GM19455 (cell line): Measurements from ENCODE around the gene ELF1.
"Not testable (repeated sequence)": the region's sequence is repeated elsewhere in the genome, so short reads cannot be mapped to it uniquely, and the experiment has no call there.

Experiments
- ATAC-seq: cut with Tn5 transposase; IDR thresholded peaks from one replicate; pipeline ENCODE4 v1.9.1; 2021; ENCODE audit not compliant: unreplicated experiment

ELF1 gene

GRCh38 chr13:40895227-40896184 is 123.6 kb downstream of the ELF1 start:
- ATAC-seq = no peak

DNA sequence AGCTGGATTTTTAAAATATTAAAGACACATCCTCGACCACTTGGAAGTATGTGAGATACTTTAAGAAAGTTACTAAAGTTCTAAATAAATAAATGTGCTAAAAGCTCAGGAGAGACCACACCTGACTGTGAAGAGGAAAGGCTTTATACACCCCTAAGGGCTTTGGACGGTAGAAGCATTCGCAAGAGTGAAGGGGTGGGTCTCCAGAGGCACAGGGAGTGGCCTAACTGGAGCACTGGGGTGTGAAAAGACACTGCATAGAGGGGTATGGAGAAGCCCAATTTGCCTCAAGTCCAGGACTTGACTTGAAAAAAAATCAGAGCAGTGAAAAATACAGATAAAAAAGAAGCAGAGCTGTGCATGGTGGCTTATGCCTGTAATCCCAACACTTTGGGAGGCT is 125.5 kb downstream of the ELF1 start:
- ATAC-seq = not testable (repeated sequence)

DNA sequence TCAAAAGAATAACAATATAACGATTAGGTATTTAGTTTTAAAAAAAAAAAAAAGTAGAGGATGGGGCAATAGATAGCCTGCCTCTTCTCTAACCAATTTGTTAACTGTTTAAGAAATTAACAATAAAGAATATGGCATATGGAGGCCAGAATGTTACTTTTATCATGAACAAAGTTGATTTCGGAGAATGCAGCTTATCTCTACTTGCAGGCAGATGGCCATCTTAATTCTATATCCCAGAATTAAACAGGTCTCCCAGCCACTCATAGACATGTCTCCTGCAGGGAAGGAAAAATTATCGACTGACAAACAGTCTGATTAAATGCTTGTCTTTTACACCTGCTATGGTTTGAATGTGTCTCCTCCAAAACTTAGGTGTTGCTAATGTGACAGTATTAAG is 133.1 kb downstream of the ELF1 start:
- no peak for ATAC-seq

- ATAC-seq = not testable (repeated sequence)
These were observed 134.9 kb downstream of the ELF1 start for GRCh38 chr13:40884175-40884574.
